HG03521 (cell line): ENCODE data around the gene ANXA11.
"Not testable (repeated sequence)": the region's sequence is repeated elsewhere in the genome, so short reads cannot be mapped to it uniquely, and the experiment has no call there.

Experiments
- ATAC-seq: cut with Tn5 transposase; IDR thresholded peaks from one replicate; pipeline ENCODE4 v1.9.1; 2021; ENCODE audit warnings: mild to moderate bottlenecking, moderate library complexity; ENCODE audit not compliant: unreplicated experiment

The ANXA11 gene

GRCh38 chr10:80205477-80206276, at the start of gene ANXA11:
ANXA11 (minus strand) TSS chr10:80205537; CDS start chr10:80172861, 32,676 bp downstream.
- peak; percentile 77 for ATAC-seq

- ATAC-seq = not testable (repeated sequence)
These were observed 49.4 kb upstream of the ANXA11 start for GRCh38 chr10:80254726-80255125.

GRCh38 chr10:80253963-80254271, 48.6 kb upstream of the ANXA11 start:
- not testable (repeated sequence) for ATAC-seq

- peak; percentile 68 for ATAC-seq
These were observed 48.1 kb upstream of the ANXA11 start for GRCh38 chr10:80253266-80253962.

GRCh38 chr10:80252296-80252887, 47.1 kb upstream of the ANXA11 start:
- no peak for ATAC-seq

- not testable (repeated sequence) for ATAC-seq
These were observed 46.5 kb upstream of the ANXA11 start for GRCh38 chr10:80251703-80252280.

- ATAC-seq = not testable (repeated sequence)
These were observed 45.1 kb upstream of the ANXA11 start for GRCh38 chr10:80250399-80250798.

- ATAC-seq = not testable (repeated sequence)
These were observed 44.6 kb upstream of the ANXA11 start for GRCh38 chr10:80249906-80250305.

- ATAC-seq = not testable (repeated sequence)
These were observed 42.3 kb upstream of the ANXA11 start for GRCh38 chr10:80247611-80248010.

GRCh38 chr10:80244371-80244770, 39.0 kb upstream of the ANXA11 start:
- not testable (repeated sequence) for ATAC-seq

GRCh38 chr10:80242341-80242740, 37.0 kb upstream of the ANXA11 start:
- not testable (repeated sequence) for ATAC-seq

- ATAC-seq = not testable (repeated sequence)
These were observed 31.1 kb upstream of the ANXA11 start for GRCh38 chr10:80236457-80236856.

GRCh38 chr10:80234331-80235235, 29.2 kb upstream of the ANXA11 start:
- peak; percentile 100 for ATAC-seq

- ATAC-seq = not testable (repeated sequence)
These were observed 28.5 kb upstream of the ANXA11 start for GRCh38 chr10:80233871-80234270.

GRCh38 chr10:80226723-80227122, 21.4 kb upstream of the ANXA11 start:
- ATAC-seq = peak; percentile 54

- not testable (repeated sequence) for ATAC-seq
These were observed 17.7 kb upstream of the ANXA11 start for GRCh38 chr10:80223031-80223419.

GRCh38 chr10:80218878-80219277, 13.5 kb upstream of the ANXA11 start:
- ATAC-seq = peak; percentile 72

- ATAC-seq = not testable (repeated sequence)
These were observed 9.1 kb upstream of the ANXA11 start for GRCh38 chr10:80214368-80214982.

- ATAC-seq = not testable (repeated sequence)
These were observed 7.3 kb upstream of the ANXA11 start for GRCh38 chr10:80212535-80213115.

- ATAC-seq = no peak
These were observed 6.4 kb upstream of the ANXA11 start for GRCh38 chr10:80211786-80212185.
